Activated naive CD4-positive, alpha-beta T cell treated with anti-CD3 and anti-CD28 coated beads, Interleukin-2, amount 10 ng/mL, durations not matched to agents 7 days and 5 days (primary cell): ENCODE measurements around the gene ASIC2.

Experiments used
- CTCF ChIA-PET: fragments of 350-600 bp; sonication (Branson Sonifier 250); formaldehyde crosslinking; loops from one replicate; lab custom pipeline; 2021; ENCODE audit warnings: antibody characterized with exemption; lab: Charles Lee
- DNase-seq: peaks from one replicate; pipeline ENCODE4 v3.0.0-alpha.2; 2020
- H3K27ac Mint-ChIP-seq: one replicate; pipeline ENCODE4 v1.8.0; 2021; ENCODE audit warnings: mild to moderate bottlenecking, moderate library complexity, mixed read lengths
- H3K27me3 Mint-ChIP-seq: one replicate; pipeline ENCODE4 v1.8.0; 2021; ENCODE audit warnings: mild to moderate bottlenecking, mixed read lengths
- H3K36me3 Mint-ChIP-seq: one replicate; pipeline ENCODE4 v1.8.0; 2021; ENCODE audit warnings: mixed read lengths
- H3K4me1 Mint-ChIP-seq: one replicate; pipeline ENCODE4 v1.8.0; 2021; ENCODE audit warnings: mixed read lengths
- H3K4me3 Mint-ChIP-seq: one replicate; pipeline ENCODE4 v1.8.0; 2021; ENCODE audit warnings: mild to moderate bottlenecking, moderate library complexity, mixed read lengths
- H3K9me3 Mint-ChIP-seq: one replicate; pipeline ENCODE4 v1.8.0; 2021; ENCODE audit warnings: mixed read lengths

The ASIC2 gene

DNA sequence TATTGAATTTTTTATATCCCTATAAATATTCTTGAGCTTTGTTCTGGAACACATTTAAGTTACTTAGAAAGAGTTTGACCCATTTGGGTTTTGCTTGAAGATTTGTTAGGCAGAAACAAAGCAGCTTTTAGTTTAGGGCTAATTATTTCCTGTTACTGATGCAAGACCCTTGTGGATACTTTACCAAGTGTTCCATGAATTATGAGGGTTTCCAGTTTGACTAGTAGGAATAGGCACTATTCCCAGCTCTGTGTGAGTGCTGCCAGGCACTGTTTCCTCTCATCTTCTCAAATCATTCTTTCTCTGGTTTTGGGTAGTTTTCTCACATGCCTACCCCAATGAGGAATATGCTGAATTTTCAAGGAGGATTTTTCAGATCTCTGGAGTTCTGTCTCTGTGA lies 221.4 kb downstream of the ASIC2 start:
- no peaks in the 10 kb centered on the region for H3K9me3 Mint-ChIP-seq
- DNase-seq, result no peak
- no peaks in the 10 kb centered on the region for H3K36me3 Mint-ChIP-seq
- no peak overlapping the region for H3K27ac Mint-ChIP-seq
- peaks cover 8% of the 10 kb centered on the region for H3K27me3 Mint-ChIP-seq
- H3K4me3 Mint-ChIP-seq, result no peak overlapping the region
- no peaks in the 10 kb centered on the region for H3K4me1 Mint-ChIP-seq
- CTCF ChIA-PET, result no interaction called here

DNA sequence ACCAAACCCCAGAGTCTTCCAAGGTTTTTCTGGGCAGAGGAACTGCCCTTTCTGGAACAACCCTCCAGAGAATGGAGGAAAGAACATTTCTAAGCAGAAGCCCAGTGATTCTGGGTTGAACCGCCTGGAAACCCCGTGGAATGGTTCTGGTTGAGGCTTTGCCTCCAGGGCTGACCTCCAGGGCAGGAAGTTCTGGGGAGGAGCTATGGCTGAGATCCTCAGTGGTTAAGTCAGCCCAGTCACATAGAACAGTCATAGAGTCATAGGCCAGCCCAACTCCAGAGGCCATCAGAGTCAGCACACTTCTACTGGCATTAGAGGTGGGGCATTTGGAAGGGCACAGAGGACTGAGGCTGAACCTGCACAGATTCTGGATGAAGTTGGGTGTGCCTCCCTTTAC lies 235.5 kb downstream of the ASIC2 start:
- Mint-ChIP-seq H3K36me3 (no peaks in the 10 kb centered on the region), H3K27me3 (peaks cover 3% of the 10 kb centered on the region), H3K4me1 (no peaks in the 10 kb centered on the region), H3K4me3 (no peak overlapping the region), H3K27ac (no peak overlapping the region), H3K9me3 (no peaks in the 10 kb centered on the region)
- CTCF ChIA-PET, result no interaction called here
- no peak for DNase-seq

DNA sequence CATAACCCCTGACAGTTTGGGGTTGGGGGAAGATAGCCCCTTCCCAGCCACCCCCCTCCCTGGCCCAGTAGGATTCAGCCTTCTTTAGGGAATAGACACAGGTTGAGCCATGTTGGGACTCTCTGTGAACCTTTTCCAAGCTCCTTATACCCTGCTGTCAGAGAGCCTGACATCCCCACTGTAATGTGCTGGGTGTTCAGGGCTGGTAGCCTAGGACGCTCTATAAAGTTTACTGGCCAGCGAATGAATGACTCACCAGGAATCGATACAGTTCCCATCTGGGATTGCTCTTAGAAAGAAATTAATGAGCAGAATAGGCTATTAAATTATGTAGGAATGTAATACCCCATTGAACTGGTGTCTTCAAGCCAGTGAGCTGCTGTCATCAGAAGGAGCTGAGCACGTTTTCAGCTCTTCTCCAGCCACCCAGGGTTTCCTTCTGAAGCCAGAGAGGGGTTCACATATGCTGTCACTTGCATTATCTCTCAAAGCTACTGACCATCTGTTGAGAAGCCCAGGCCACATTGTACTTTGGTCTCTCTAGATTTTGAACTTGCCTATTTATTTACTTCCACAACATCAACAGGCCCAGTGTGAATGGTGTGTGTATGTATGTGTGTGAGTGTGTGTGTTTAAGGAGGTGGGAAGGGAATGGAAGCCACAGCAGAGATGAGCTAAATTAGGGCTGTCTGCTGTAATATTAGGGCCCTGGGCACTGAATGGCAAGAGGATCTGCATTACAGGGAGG lies 236.5 kb downstream of the ASIC2 start:
- Mint-ChIP-seq H3K4me1 (no peaks in the 10 kb centered on the region), H3K36me3 (no peaks in the 10 kb centered on the region), H3K9me3 (no peaks in the 10 kb centered on the region), H3K4me3 (no peak overlapping the region), H3K27me3 (peaks cover 3% of the 10 kb centered on the region), H3K27ac (no peak overlapping the region)
- DNase-seq, result no peak
- CTCF ChIA-PET, result interaction anchor here (0.6 kb wide), 1 partner anchor 18 kb away, joined by 3 read pairs; no protein-coding TSS in a partner anchor

DNA sequence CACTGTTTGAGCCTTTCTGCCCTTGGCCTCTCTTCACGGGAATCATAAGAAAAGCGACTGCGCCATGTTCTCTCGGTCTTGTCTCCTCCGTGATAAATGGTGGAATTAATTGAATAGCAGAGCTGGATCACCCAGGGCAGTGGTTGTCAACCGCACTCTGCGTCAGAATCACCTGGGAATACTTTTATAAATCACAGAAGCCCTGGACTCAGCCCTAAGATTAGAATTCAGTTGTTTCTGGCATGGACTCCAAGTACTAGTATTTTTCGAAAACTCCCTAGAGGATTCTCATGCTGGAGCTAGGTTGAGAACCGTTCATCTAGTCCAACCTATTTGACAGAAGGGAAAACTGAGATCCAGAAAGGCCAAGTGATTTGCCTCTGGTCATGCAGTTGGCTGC lies 237.3 kb downstream of the ASIC2 start:
- Mint-ChIP-seq H3K36me3 (no peaks in the 10 kb centered on the region), H3K27me3 (peaks cover 3% of the 10 kb centered on the region), H3K4me1 (no peaks in the 10 kb centered on the region), H3K9me3 (no peaks in the 10 kb centered on the region), H3K4me3 (no peak overlapping the region), H3K27ac (no peak overlapping the region)
- DNase-seq, result no peak
- CTCF ChIA-PET, result no interaction called here

DNA sequence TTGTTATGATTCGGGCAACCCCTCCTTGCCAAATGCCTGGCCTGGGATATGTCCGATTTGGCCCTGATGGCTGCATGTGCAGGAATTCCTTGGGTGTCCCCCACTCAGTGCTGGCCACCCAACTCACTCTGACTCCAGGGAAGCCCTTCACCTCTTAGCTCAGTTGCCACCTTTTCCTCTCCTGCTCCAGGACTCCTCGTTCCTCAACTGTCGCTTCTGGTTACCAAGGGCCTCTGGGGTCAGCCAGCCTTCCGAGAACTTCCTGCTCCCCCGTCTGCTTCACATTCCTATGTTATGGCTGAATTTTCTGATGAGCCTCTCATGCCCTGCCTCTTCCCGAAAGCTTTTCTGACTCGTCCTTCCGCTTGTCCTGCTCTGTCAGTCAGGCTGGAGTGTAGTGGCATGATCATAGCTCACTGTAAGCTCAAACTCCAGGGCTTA lies 237.9 kb downstream of the ASIC2 start:
- no peak for DNase-seq
- H3K9me3 Mint-ChIP-seq, result no peaks in the 10 kb centered on the region
- H3K4me3 Mint-ChIP-seq, result no peak overlapping the region
- no peaks in the 10 kb centered on the region for H3K36me3 Mint-ChIP-seq
- no peak overlapping the region for H3K27ac Mint-ChIP-seq
- H3K27me3 Mint-ChIP-seq, result peaks cover 3% of the 10 kb centered on the region
- no peaks in the 10 kb centered on the region for H3K4me1 Mint-ChIP-seq
- CTCF ChIA-PET, result no interaction called here

DNA sequence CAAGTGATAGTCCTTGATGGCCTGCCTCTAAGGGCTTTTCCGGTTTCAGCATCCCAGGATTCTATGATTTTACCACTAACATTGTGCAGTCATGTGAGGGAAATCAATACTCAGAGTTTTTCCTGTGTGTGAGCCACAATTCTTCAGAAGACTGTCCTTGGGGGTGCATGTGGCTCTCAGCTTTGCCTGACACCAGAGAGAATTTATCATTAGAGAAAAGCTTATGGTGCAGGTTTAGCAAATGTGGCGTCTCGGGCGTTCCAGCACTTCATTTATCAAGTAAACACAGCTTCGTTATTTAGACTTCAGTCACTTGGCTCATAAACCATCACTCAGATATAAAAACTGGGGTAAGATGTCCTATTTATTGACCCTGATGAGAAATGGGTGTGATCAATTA lies 238.7 kb downstream of the ASIC2 start:
- Mint-ChIP-seq H3K27me3 (peaks cover 3% of the 10 kb centered on the region), H3K9me3 (no peaks in the 10 kb centered on the region), H3K4me3 (no peak overlapping the region), H3K27ac (no peak overlapping the region), H3K36me3 (no peaks in the 10 kb centered on the region), H3K4me1 (no peaks in the 10 kb centered on the region)
- CTCF ChIA-PET, result no interaction called here
- no peak for DNase-seq

DNA sequence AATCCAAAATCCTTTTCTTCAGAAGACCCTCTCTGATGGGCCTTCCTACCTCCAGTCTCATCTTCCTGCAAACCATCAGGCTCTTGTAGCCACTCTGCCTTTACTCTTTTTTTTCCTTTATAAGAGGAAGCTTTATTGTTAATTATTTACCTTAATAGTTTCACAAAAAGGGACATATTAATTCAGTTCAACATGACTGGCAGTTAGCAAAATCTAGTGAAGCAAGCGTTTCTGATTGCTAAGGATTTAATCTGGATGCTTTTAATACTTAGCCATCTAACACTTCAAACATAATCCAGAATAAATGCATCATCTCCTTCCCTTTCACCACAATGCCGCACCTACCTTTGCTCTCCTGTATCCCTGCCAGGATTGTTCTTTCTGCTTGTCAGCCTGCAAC lies 239.4 kb downstream of the ASIC2 start:
- CTCF ChIA-PET, result no interaction called here
- H3K4me3 Mint-ChIP-seq, result no peak overlapping the region

DNA sequence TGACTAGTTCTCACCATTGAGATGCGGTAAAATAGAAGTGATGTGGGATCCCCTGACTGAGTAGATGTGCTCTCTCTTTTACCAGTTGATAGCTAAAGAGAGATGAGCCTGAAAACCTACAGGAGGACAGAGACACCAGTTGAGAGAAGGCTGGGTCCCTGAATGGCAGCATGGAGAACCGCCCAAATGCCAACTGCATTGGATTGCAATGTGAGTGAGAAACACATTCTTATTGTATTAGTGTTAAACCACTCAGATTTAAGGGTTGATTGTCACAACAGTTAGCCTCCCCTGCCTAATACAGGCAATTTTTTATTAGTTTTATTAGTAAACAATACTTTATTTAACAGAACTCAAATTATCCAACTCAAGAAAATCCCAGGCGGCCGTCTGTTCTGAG lies 240.2 kb downstream of the ASIC2 start:
- CTCF ChIA-PET, result interaction anchor here (1.0 kb wide), 1 partner anchor 55 kb away, joined by 3 read pairs; no protein-coding TSS in a partner anchor

More for the DNA sequence above, 239.4 kb downstream of the ASIC2 start:
- Mint-ChIP-seq H3K36me3 (no peaks in the 10 kb centered on the region), H3K4me1 (no peaks in the 10 kb centered on the region), H3K27ac (no peak overlapping the region), H3K9me3 (no peaks in the 10 kb centered on the region), H3K27me3 (peaks cover 3% of the 10 kb centered on the region)
- no peak for DNase-seq

DNA sequence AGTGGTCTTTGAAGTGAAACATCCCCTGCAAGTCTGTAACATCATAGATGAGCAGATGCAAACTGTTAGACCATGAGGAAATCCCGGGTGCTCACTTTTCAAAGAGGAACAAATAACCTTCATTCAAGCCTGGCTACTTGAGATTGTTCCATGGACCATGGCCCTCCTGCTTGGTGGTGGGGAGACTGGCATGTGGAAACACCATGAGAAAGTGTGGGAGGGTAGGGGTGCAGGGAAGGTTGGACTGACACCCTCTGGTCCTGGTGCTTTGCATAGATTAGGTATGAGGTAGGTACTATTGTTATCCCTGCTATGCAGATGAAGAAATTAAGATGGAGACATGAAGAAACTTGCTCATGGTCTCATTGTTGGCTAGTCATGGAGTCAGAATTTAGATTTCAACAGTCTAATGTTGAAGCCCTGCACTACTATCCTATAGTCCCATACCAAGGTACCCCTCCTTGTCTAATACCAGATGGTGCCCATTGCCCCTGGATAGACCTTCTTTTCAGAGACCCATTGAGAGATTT lies 242.4 kb downstream of the ASIC2 start:
- Mint-ChIP-seq H3K9me3 (no peaks in the 10 kb centered on the region), H3K27me3 (peaks cover 3% of the 10 kb centered on the region), H3K4me3 (no peak overlapping the region), H3K36me3 (no peaks in the 10 kb centered on the region), H3K4me1 (no peaks in the 10 kb centered on the region), H3K27ac (no peak overlapping the region)
- CTCF ChIA-PET, result no interaction called here
- DNase-seq, result no peak

More for the DNA sequence above, 240.2 kb downstream of the ASIC2 start:
- no peak for DNase-seq
- Mint-ChIP-seq H3K36me3 (no peaks in the 10 kb centered on the region), H3K9me3 (no peaks in the 10 kb centered on the region), H3K27me3 (peaks cover 3% of the 10 kb centered on the region), H3K27ac (no peak overlapping the region), H3K4me3 (no peak overlapping the region), H3K4me1 (no peaks in the 10 kb centered on the region)

DNA sequence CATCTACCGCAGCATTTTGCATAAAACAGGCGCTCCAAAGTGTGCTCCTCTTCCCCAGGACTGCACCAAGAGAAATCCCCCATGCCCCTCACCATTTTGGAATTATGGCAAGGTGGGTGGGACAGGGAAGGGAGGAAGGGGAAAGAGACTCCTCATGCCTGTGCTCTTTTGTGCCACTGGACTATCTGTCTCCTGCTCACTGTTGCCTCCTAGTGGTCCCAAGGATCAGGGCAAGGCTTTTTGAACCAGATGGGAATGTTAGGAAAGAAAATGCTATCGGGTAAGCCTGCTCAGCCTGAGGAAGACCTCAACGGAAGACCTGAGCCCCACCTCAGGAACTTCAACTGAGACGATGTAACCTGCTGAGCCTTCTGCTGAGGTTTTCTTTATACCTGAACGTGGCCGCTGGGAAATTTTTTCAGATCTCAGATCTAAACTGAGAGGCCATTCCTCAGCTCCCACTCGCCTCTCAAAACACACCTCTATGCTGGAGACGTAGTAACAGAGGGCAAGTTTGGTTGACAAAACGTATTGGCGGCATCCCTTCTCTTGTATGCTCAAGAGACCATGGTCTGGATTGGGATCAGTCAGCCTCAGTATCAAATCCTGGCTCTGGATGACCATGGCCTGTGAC lies 243.2 kb downstream of the ASIC2 start:
- H3K27ac Mint-ChIP-seq, result no peak overlapping the region
- no peaks in the 10 kb centered on the region for H3K36me3 Mint-ChIP-seq
- H3K27me3 Mint-ChIP-seq, result no peaks in the 10 kb centered on the region
- peak; percentile 56 for DNase-seq
- CTCF ChIA-PET, result interaction anchor here (0.7 to 1.5 kb wide), 5 partner anchors 9 to 252 kb away, joined by 3 read pairs; no protein-coding TSS in a partner anchor
- no peak overlapping the region for H3K4me3 Mint-ChIP-seq
- no peaks in the 10 kb centered on the region for H3K4me1 Mint-ChIP-seq
- no peaks in the 10 kb centered on the region for H3K9me3 Mint-ChIP-seq

DNA sequence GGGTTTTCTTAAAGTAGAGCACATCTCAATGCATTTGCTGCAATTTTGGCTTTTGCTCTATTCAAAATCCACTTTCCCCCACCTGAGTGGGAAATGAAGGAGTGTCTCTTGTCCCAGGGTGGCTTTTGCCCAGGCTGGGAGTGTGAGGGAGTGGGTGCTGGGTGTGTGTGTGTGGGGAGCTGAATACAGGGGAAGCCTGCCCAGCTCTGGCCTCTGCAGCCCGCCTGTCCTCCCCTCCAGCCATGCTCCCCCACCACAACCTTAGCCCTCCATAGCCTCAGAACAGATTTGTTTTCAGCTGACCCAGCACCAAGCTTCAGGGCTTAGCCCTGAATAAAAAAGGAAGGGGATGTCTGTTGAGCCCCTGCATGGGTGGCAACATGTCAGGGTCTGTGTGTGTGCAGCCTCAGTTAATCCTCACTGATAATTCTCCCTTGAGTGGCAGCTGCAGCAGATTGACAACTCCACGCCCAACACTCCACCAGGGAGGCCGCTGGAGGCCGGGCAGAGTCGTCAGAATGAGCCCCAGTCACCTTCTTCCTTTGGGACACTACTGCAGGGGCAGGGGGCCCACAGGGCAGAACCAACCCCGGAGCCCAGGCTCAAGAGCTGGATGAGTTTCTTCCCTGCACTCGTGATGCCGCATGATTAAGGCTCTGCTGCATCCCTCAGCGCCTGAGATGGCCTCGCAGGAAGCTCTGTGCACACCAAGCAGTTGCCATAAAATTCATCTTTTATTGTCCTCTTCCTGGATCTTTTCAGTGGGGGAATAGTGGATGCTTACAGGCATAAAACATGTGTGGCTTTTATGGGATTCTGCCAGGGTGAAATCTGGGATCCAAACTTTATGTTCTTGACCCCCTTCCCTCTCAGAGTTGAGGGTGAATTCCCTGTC lies 246.5 kb downstream of the ASIC2 start:
- no peaks in the 10 kb centered on the region for H3K9me3 Mint-ChIP-seq
- H3K4me3 Mint-ChIP-seq, result no peak overlapping the region
- H3K27me3 Mint-ChIP-seq, result no peaks in the 10 kb centered on the region
- CTCF ChIA-PET, result no interaction called here
- DNase-seq, result no peak
- H3K4me1 Mint-ChIP-seq, result no peaks in the 10 kb centered on the region
- no peaks in the 10 kb centered on the region for H3K36me3 Mint-ChIP-seq
- H3K27ac Mint-ChIP-seq, result no peak overlapping the region

DNA sequence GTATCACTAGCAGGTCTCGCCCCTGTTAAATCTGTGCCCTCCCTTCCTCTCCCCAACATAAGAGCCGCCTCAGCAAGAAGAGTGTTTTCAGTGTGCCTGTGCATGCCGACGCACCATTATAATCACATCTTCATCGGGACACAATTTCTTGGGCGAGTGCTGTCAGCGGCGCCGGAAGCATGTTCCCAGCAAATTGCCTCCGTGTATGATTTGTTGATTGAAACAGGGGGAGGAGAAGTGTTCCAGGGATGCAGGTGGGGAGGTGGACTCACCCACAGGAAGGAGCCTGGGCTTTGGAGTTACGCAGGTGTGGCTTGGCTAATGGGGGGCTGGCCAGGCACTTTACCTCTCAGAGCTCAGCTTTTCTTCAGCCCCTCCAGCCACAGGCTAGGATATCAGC lies 247.9 kb downstream of the ASIC2 start:
- no peaks in the 10 kb centered on the region for H3K4me1 Mint-ChIP-seq
- no peaks in the 10 kb centered on the region for H3K27me3 Mint-ChIP-seq
- H3K36me3 Mint-ChIP-seq, result no peaks in the 10 kb centered on the region
- no peak overlapping the region for H3K4me3 Mint-ChIP-seq
- no peak overlapping the region for H3K27ac Mint-ChIP-seq
- CTCF ChIA-PET, result no interaction called here
- H3K9me3 Mint-ChIP-seq, result no peaks in the 10 kb centered on the region
- DNase-seq, result no peak

DNA sequence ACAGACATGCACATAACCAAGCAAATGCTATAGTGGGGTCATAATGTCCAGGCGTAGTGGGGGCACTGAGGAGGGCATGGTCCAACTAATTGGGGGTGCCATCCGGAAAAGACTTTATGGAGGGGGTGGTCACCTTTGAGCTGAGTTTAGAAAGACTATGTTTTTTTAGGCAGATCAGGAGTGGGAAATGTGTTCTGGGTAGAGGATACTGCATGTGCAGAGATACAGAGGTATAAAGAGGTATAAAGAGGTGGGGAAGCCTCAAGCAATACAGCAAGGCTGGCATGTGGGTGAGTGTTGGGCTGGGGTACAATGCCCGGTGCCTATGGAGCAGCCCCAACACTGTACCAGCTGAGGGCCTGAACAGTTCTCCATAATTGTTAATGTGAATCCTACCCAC lies 248.3 kb downstream of the ASIC2 start:
- DNase-seq, result no peak
- Mint-ChIP-seq H3K27me3 (no peaks in the 10 kb centered on the region), H3K9me3 (no peaks in the 10 kb centered on the region), H3K27ac (no peak overlapping the region), H3K36me3 (no peaks in the 10 kb centered on the region), H3K4me3 (no peak overlapping the region), H3K4me1 (no peaks in the 10 kb centered on the region)
- CTCF ChIA-PET, result no interaction called here

DNA sequence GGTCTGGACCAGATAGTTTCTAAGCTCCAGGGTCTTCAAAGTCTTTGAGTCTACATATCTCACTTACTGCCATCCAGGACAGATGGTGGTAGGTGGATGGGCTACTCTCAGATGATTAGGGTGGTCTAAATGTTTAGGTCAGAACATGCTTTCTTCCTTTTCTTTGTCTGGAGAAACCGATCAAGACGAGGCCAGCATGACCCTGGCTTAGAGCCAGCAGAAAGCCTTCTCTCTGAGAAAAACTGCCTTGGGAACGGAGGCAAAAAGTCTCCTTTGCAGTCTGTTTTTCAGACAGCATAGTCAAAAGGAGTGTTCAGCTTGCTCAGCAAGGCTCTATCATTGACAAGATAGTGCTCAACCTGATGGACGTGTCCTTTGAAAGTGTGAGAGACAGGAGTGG lies 252.6 kb downstream of the ASIC2 start:
- H3K36me3 Mint-ChIP-seq, result no peaks in the 10 kb centered on the region
- H3K27ac Mint-ChIP-seq, result no peak overlapping the region
- no peak overlapping the region for H3K4me3 Mint-ChIP-seq
- CTCF ChIA-PET, result interaction anchor here (0.6 kb wide), 1 partner anchor 9 kb away, joined by 3 read pairs; no protein-coding TSS in a partner anchor
- H3K4me1 Mint-ChIP-seq, result no peaks in the 10 kb centered on the region
- DNase-seq, result no peak
- H3K9me3 Mint-ChIP-seq, result no peaks in the 10 kb centered on the region
- H3K27me3 Mint-ChIP-seq, result no peaks in the 10 kb centered on the region
